GM18502 (cell line): Measurements from ENCODE around the gene LSM11.
"Not testable (repeated sequence)": the region's sequence is repeated elsewhere in the genome, so short reads cannot be mapped to it uniquely, and the experiment has no call there.

ENCODE experiments used
- ATAC-seq: cut with Tn5 transposase; IDR thresholded peaks from one replicate; pipeline ENCODE4 v1.9.1; 2021; ENCODE audit warnings: mild to moderate bottlenecking; ENCODE audit not compliant: unreplicated experiment, poor library complexity

LSM11 gene

DNA sequence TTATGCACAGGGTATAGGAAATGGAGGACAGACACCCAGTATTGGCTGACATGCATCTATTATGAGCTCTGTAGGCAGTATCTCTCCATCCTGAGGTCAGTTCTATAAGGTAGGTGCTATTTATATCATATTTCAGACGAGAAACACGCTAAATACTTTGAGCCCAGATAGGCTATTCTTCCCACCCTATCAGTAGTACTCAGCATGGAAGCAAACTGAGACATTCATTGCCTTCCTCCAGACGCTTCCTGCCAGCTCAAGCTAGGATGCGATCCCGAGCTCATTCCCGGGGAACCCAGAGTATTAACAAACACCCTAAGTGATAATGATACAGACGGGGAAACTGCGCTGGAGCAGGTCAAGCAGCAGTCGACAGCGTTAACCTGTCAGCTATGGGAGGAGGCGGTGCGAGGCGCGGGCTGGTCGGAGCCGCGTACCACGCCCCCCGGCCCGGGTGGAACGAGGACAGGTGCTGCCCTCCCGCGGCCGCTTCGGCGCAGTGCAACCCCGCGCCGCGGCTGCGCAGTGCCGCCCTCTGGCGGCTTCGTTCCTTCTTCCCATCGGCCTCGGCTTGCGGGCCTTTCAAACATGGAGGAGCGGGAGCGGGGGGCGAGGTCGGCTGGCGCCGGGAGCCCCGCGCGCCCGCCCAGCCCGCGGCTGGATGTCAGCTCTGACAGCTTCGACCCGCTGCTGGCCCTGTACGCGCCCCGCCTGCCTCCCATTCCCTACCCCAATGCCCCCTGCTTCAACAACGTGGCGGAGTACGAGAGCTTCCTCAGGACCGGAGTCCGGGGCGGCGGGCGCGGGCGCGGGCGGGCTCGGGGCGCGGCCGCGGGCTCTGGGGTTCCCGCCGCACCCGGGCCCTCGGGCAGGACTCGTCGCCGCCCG is at the start of gene LSM11:
TSS of gene LSM11 (plus strand) at position 550 of the 888 bp plus-strand sequence. CDS start at position 589, 39 bp downstream.
- peak; percentile 90 for ATAC-seq

DNA sequence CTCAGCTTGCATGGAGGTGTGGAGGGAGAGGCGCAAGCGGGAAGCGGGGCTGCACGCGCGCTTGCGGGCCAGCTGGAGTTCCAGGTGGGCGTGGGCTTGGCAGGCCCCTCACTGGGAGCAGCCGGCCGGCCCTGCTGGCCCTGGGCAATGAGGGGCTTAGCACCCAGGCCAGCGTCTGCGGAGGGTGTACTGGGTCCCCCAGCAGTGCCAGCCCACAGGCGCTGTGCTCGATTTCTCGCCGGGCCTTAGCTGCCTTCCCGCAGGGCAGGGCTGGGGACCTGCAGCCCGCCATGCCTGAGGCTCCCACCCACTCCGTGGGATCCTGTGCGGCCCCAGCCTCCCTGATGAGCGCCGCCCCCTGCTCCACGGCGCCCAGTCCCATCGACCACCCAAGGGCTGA is 49.7 kb upstream of the LSM11 start:
- not testable (repeated sequence) for ATAC-seq

DNA sequence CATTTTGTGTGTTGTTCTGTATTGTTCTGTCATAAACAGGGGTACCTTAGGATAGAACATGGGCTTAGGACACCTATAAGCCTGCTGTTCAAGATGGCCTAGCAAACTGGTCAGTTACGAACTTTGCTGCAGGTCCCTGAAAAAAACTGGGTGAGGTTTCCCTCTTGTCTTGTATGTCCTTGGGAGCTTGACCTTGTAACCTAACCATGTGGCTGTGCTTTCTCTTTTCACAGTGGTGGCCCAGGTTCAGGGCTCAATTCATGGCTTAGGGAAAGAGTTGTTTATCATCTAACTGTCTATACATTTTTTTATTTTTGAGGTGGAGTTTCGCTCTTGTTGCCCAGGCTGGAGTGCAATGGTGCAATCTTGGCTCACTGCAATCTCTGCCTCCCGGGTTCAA is 47.4 kb upstream of the LSM11 start:
- ATAC-seq = not testable (repeated sequence)

DNA sequence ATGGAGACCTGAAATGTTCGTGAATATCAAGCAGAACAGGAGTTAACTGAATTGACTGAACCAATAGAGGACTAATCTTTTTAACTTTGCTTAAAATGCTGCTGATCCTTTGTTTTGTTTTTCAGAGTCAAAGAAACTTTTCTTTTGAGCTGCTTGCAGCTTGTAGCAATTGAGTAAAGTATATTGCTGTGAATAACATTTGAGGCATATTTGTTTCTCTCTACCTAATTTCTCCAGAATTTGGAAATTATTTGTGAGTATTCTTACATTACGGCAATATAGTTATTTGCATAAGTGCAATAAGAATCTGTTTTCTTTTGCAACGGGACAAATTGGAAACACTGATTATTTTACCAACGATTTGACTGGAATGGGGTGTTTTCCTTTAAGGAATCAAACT is 44.8 kb upstream of the LSM11 start:
- ATAC-seq = not testable (repeated sequence)

DNA sequence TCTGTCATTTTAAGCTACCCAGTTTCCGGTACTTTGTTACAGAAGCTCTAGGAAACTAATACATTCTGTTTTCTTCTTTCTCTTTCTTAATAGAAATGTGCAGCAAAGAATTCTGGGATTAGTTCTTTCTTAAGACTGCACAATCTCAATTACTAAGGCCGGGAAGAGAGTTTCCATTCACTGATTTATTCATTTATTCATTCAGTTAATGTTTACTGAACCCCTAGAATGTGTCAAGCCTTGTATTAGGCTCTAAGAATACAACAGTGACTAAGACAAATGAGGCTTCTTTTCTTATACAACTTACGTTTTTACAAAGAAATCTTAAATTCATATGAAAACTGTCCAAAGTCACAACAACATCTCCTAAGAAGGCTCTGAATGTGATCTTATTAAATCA is 39.8 kb upstream of the LSM11 start:
- ATAC-seq = no peak

DNA sequence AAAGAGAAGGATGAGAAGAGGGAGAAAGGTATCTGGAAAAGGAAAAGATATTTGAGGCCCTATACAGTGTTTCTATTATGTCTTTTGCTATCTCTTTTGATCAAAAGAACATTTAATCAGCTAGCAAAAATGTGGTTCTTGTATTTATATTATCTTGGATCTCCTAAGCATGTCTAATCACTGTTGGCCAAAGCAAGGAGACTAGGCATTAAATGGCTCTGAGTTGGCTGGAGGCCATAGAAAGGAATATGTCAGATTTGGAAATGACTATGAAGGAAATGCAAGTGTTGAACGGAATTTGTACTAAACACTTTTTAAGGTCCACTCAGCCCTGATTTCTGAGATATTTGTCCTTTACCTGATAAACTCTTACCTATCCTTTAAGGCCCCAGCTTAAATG is 34.6 kb upstream of the LSM11 start:
- ATAC-seq = no peak

DNA sequence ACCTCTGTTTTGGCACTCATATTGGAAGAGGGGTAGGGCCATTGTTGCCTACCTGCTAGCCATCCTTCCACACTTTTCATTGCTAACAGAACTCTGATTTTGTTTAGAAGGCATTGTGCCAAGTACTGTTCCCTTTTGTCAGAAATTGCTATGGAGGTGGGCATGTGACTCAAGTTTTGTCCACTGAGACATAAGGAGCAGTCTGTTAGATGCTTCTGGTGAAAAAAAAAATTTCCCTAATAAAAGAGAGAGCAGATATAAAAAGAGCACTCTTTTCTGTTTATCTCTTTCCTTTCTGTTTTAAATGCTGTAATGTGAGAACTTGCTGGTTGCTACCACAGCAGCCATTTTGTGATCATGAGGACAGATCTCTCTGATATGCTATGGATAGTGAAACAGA is 34.2 kb upstream of the LSM11 start:
- ATAC-seq = no peak

DNA sequence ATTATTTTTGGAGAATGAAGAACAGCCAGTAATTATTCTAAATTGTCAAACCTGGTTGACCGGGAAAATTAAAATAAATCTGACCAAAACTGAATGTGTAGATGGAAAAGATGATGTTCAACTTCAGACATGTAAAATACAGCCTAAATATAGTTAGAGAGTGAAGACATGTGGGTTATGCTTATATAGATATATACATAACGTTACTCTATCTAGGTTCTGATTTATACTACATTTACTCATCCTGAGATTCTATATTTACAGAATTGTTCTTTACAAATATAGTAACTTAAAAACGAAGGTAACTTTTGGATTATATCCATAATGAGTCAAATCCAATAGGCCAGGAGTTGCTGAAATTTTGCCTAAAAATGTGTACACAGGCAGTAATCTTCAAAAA is 33.1 kb upstream of the LSM11 start:
- ATAC-seq = no peak

DNA sequence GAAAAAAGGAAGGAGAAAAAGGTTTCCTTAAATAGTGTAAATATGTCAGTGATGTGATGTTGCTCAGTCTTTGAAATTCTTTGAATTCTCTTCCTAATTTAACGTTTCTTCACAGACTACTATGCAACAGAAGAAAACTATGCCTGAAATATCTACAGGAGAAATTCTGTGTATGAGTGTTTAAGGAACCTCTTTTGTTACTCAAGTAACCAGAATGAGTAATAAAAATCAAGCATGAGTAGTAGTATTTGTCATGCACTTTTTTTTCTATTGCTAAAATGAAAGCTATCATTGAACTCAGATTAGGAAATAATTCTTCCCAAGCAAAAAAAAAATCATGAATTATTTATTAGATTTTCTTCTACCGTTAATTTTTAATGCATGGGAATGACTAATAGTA is 32.6 kb upstream of the LSM11 start:
- ATAC-seq = no peak

DNA sequence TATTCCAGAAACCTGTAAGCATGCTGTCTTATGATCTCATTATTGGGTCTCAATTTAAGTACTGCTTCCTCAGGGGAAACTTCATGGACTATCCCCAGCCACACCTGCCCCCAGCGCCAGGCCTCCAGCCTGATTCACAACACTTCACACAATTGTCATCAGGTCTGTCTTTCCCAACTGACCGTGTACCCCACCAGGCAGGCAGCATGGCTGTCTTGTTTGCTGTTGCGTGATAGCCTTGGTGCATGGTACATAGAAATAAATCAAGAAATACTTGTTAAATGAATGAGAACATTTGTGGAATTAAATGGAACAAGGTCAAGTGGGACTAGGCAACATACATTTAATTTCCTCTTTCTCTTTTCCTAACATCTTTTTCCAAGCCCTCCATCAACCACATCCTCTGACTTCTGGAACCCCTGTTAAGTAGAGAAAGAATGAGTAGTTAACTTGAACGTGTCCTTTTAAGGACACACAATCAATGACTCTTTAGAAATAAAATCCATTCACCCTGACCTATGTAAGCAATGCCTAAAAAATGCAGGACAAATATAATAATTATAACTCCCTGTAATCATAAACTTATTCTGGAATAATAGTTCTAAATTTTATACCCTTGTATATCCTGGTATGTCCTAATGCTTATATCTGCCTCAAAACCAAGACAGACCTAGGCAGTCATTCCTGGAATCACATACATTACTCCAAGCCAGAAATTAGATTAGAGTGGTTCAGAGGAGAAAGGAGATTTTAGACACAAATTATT is 29.5 kb upstream of the LSM11 start:
- no peak for ATAC-seq

DNA sequence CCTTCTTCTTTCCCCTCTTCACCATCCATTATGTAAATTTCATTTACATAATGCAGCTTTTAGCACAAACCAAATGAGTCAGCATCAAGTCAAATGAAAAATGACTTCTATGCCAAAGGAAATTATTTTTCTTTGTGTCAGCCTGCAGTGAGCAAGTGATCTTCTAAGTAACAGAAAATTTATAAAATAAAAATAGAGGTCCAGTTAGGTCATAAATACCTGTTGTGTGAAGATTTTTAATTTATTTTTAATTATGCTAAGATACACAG is 29.0 kb upstream of the LSM11 start:
- no peak for ATAC-seq

DNA sequence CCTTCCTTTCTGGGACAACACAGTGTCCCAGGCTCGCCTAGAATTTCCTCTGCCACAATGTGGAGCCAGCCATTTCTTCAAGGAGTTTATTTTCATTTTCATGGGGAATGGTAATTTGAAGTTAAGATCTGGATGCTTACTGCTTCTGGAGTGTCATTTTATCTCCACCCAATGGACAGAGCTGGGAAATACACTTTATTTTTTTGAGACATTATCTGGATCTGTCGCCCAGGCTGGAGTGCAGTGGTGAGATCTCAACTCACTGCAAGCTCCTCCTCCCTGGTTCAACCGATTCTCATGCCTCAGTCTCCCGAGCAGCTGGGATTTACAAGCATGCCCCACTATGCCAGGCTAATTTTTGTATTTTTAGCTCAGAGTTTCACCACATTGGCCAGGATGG is 25.0 kb upstream of the LSM11 start:
- ATAC-seq = no peak

DNA sequence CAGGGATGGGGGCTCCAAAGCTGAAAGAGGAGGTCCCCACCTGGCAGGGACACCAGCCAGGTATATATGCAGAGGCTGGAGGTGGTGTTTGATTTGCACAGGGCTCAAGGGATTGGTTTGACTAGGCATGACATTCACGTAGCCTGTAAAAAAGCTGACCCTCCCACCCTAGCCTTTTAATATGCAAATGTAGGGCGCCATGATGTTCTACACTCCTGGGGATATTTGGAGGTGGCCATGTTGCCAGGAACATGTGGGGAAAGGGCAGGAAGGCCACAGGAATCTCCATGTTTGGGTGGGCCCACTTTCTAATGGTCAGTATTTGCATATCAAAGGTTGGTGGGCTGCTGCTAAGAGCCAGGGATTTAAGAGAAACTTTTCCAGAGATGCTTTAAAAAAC is 24.3 kb upstream of the LSM11 start:
- no peak for ATAC-seq

DNA sequence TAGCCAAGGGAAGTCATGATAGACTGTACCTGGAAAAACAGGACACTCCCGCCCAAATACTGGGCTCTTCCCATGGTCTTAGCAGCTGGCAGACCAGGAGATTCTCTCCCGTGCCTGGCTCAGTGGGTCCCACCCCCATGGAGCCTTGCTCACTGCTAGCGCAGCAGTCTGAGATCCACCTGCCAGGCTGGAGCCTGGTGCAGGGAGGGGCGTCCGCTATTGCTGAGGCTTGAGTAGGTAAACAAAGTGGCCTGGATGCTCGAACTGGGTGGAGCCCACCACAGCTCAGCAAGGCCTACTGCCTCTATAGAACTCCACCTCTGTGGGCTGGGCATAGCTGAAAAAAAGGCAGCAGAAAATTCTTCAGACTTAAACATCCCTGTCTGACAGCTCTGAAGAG is 22.4 kb upstream of the LSM11 start:
- no peak for ATAC-seq

DNA sequence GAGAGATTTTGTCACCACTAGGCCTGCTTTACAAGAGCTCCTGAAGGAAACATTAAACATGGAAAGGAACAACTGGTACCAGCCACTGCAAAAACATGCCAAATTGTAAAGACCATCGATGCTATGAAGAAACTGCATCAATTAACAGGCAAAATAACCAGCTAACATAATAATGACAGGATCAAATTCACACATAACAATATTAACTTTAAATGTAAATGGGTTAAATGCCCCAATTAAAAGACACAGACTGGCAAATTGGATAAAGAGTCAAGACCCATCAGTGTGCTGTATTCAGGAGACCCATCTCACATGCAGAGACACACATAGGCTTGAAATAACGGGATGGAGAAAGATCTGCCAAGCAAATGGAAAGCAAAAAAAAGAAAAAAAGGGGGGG is 20.6 kb upstream of the LSM11 start:
- not testable (repeated sequence) for ATAC-seq

DNA sequence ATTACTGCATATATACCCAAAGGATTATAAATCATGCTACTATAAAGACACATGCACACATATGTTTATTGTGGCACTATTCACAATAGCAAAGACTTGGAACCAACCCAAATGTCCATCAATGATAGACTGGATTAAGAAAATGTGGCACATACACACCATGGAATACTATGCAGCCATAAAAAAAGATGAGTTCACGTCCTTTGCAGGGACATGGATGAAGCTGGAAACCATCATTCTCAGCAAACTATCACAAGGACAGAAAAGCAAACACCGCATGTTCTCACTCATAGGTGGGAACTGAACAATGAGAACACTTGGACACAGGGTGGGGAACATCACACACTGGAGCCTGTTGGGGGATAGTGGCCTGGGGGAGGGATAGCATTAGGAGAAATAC is 16.9 kb upstream of the LSM11 start:
- not testable (repeated sequence) for ATAC-seq

DNA sequence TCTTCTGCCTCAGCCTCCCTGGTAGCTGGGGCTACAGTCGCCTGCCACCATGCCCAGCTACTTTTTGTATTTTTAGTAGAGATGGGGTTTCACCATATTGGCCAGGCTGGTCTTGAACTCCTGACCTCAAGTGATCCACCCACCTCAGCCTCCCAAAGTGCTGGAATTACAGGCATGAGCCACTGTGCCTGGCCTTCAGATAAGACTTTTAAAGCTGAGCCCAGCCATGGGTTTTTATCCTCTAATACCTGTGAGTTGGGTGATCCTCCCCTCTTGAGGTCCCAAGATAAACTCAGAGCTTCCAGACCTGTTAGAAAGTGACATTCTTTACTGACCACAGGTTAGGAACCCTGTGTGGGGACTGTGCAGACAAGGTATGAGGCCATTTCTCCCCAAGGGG is 15.7 kb upstream of the LSM11 start:
- not testable (repeated sequence) for ATAC-seq

DNA sequence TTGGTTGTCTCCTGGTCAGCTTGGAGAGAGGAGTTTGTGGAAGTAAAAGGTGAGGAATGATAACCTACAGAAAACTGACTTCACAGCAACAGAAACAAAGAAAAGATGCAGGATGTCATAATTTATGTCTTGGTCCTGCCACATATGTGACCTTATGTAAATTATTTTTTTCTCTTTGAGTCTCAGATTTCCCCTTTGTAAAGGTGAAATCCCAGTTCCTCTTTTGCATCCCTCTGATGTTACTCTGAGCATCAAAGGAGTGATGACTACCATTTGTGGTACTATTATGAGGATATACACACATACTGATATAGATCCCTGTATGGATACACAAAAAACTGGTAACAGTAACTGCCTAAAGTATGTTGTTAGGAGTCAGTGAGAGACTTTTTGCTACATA is 13.7 kb upstream of the LSM11 start:
- peak; percentile 67 for ATAC-seq

DNA sequence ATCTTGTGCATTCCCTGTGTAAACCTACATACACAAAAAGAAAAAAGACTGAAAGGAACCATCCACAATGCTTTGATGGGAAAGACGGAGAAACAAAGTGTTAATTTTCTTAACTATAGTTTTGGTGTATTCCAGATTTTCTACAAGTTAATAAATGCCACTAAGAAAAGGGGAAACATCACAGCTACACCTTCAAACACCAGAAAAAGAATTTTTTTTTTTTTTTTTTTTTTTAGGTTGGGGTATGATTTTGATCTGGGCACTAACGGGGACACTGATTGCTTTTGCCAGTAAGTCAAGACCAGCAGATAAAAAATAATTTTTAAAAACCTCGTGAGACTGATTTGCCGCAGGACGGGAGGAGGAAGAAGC is 12.6 kb upstream of the LSM11 start:
- ATAC-seq = no peak

DNA sequence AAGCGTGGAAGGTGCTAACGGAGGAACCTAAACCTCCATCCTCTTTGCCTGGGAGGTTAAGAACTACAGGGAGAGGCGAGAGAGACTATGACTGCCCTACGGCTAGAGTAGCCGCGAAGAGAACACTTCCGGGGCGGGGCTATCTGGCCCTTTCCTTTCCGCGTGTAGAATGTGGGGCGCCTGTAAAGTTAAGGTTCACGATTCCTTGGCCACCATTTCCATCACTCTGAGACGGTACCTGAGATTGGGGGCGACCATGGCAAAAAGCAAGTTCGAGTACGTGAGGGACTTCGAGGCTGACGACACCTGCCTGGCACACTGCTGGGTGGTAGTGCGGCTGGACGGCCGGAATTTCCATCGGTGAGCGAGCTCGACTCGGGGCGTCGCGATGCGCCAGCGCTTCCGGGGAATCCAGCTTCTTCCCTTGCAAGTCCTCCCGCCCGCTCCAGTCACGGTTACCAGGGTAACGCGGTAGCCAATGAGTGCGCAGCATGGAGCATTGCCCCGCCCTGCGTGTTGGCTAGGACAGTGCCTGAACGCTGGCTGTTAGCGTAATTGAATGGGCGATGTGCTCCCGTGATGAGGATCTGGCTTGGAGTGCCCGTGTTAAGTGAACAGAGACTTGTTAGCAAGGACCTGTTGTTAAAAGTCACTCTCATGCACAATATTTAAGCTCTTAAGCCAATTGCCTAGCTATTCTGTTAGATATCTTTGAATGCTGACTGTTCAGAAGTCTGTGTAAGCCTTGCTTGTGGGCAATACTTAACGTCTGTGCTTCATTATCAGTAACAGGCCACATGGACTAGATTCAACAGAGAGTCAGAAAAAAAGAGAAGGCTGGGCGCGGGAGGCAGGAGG is 12.0 kb upstream of the LSM11 start, which contains the start of gene THG1L:
TSS of gene THG1L (plus strand) at position 149 of the 858 bp plus-strand sequence. CDS start at position 170, 21 bp downstream.
- ATAC-seq = peak; percentile 96

DNA sequence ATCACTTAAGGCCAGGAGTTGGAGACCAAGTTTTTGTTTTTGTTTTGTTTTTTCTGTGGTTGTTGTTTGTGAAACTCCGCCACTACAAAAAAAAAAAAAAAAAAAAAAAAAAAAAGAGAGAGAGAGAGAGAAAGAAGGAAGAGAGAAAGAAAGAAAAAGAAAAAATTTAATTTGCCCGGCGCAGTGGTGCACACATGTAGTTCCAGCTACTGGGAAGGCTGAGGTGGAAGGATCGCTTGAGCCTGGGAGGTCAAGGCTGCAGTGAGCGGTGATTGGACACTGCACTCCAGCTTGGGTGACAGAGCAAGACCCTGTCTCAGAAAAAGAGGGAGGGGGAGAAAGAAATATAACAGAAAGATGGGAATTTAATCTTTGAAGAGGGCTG is 11.4 kb upstream of the LSM11 start:
- no peak for ATAC-seq
